Psoas muscle (tissue), 8 donors: ENCODE results near the gene ACOT6. TPM values are rescaled to one million over a fixed set of nuclear protein-coding genes. Genes with fewer than 3 reads are reported as not detected.

Experiments
- ATAC-seq, 4 donors: fragments of 200-7000 bp; cut with Tn5 transposase; one replicate each; pipeline ENCODE4 v1.9.1; 2020; ENCODE audit warnings: moderate library complexity in 3 of 4, mild to moderate bottlenecking in 2 of 4
- DNase-seq, 2 donors: peaks; one replicate each; pipeline ENCODE4 v3.0.0-alpha.2; 2020
- H3K27ac ChIP-seq: fragments of 200-600 bp; one replicate; pipeline ENCODE4 v1.8.0; 2022
- H3K27me3 ChIP-seq, 3 donors: fragments of 200-600 bp in 1 of 3; one replicate each; pipeline versions ENCODE4 v1.6.1 to v1.8.0; 2013 to 2022; ENCODE audit warnings: low read length in 2 of 3, mild to moderate bottlenecking in 2 of 3, moderate library complexity in 1 of 3; ENCODE audit not compliant: insufficient read depth in 3 of 3
- H3K36me3 ChIP-seq, 2 donors: fragments of 200-600 bp in 1 of 2; one replicate each; pipeline versions ENCODE4 v1.6.1 to v1.8.0; 2013 to 2022; ENCODE audit warnings: low read depth in 1 of 2, mild to moderate bottlenecking in 1 of 2, moderate library complexity in 1 of 2; ENCODE audit not compliant: insufficient read depth in 1 of 2
- H3K4me1 ChIP-seq: fragments of 200-600 bp; one replicate; pipeline ENCODE4 v1.8.0; 2022
- H3K4me3 ChIP-seq: fragments of 200-600 bp; one replicate; pipeline ENCODE4 v1.8.0; 2022; ENCODE audit warnings: mild to moderate bottlenecking
- H3K9me3 ChIP-seq: fragments of 200-600 bp; one replicate; pipeline ENCODE4 v1.8.0; 2022
- CTCF ChIP-seq: fragments of 200-600 bp; IDR thresholded peaks from one replicate; pipeline ENCODE4 v1.8.0; 2022; ENCODE audit warnings: antibody characterized with exemption
- WGBS, 3 donors: extraction: QIAGEN DNeasy Blood & Tissue Kit; methylation state at CpG; one replicate each; pipeline versions ENCODE4 v1.1.6 to v1.1.7; 2013; 5-methylcytosine and 5-hydroxymethylcytosine counted together
- intact Hi-C, 2 donors: fragments of 100-400 bp; cut with DNase I; formaldehyde crosslinking; loops; one replicate each; pipeline versions ENCODE4 v1.11.0 to v1.14.2; 2022
- polyA plus RNA-seq, 3 donors: library from polyadenylated mRNA; stranded (reverse); fragments of 200-250 nt; gene quantifications; one replicate each; pipeline ENCODE4 v1.2.3, GENCODE V29; 2013
- total RNA-seq, 4 donors: library from RNA; stranded (reverse); fragmentation: NEBNext Ultra II Directional in 2 of 4; extraction: Animal tissue kit (Norgen Biotek cat#: 25700) in 2 of 4; gene quantifications; one replicate each; pipeline versions ENCODE4 v1.2.1 to v1.2.4, GENCODE V29; 2021 to 2023
- donor health status: healthy with polysubstance abuse.
- donor health status: DM: no; HTN: no; CAD: no; lungs with moderate emphysema.
- donor health status: Bipolar disorder and iron deficiency.
- donor health status: healthy.
- donor health status: DM: yes; HTN: yes; CAD: no.
- donor health status: DM: no; HTN: no; CAD: no.
- donor health status: DM: no; HTN: no; CAD: no.
- donor health status: DM: yes; HTN: yes; CAD: no.

ACOT6 gene
- total and polyA plus RNA-seq, 7 donors = not detected

- H3K4me1 ChIP-seq = no peaks in the 10 kb centered on the region
- ATAC-seq (no peak), DNase-seq (no peak)
- H3K27me3 ChIP-seq = no peaks in the 10 kb centered on the region
- H3K27ac ChIP-seq = no peak overlapping the region
- no peak for TF ChIP-seq CTCF
- WGBS, 3 donors = 89 to 93% (median 92%) methylated on average over 1 of the region's 1 CpG
- no peak overlapping the region for H3K4me3 ChIP-seq
- H3K36me3 ChIP-seq = no peaks in the 10 kb centered on the region
- intact Hi-C loops = no loop called here
- no peaks in the 10 kb centered on the region for H3K9me3 ChIP-seq
Measured at GRCh38 chr14:73607241-73607640, 5.1 kb upstream of the ACOT6 start.

GRCh38 chr14:73610687-73611086 is 1.6 kb upstream of the ACOT6 start:
- no peak overlapping the region for H3K4me3 ChIP-seq
- WGBS, 3 donors = 18 to 48% (median 30%) methylated on average over 2 of the region's 2 CpGs
- intact Hi-C loops = loop anchor here in 1 of 2 donors (5.0 kb wide), 2 partner anchors 43 to 118 kb away; partner anchors contain the start of genes ACOT2 and RIOX1
- H3K9me3 ChIP-seq = no peaks in the 10 kb centered on the region
- ATAC-seq (no peak), DNase-seq (no peak)
- no peaks in the 10 kb centered on the region for H3K36me3 ChIP-seq
- no peak overlapping the region for H3K27ac ChIP-seq
- no peaks in the 10 kb centered on the region for H3K27me3 ChIP-seq
- H3K4me1 ChIP-seq = no peaks in the 10 kb centered on the region
- TF ChIP-seq CTCF = no peak

GRCh38 chr14:73613046-73613383 is 698 bp downstream of the ACOT6 start:
- no peaks in the 10 kb centered on the region for H3K36me3 ChIP-seq
- H3K4me3 ChIP-seq = peak overlapping the region; percentile 86
- no peaks in the 10 kb centered on the region for H3K9me3 ChIP-seq
- H3K27ac ChIP-seq = peak overlapping the region; percentile 82
- no peak for TF ChIP-seq CTCF
- intact Hi-C loops = loop anchor here in 1 of 2 donors (5.0 kb wide), 2 partner anchors 46 to 121 kb away; partner anchors contain the start of genes ACOT2 and RIOX1
- ATAC-seq (peak in 3 of 4 donors; percentile 19 to 30 (median 30)), DNase-seq (no peak)
- 9 to 16% (median 13%) methylated on average over 13 of the region's 13 CpGs for WGBS, 3 donors
- no peaks in the 10 kb centered on the region for H3K4me1 ChIP-seq
- H3K27me3 ChIP-seq = no peaks in the 10 kb centered on the region

GRCh38 chr14:73613419-73613963 is 1.2 kb downstream of the ACOT6 start:
- Histone ChIP-seq H3K27ac (peak overlapping the region; percentile 82), H3K36me3 (no peaks in the 10 kb centered on the region), H3K9me3 (no peaks in the 10 kb centered on the region), H3K27me3 (no peaks in the 10 kb centered on the region), H3K4me3 (peak overlapping the region; percentile 86), H3K4me1 (no peaks in the 10 kb centered on the region)
- no peak for TF ChIP-seq CTCF
- no peak for DNase-seq
- whole genome bisulfite sequencing, 3 donors = 89 to 95% (median 91%) methylated on average over 3 of the region's 3 CpGs
- ATAC-seq = no peak
- intact Hi-C loops = loop anchor here in 1 of 2 donors (5.0 kb wide), 2 partner anchors 46 to 121 kb away; partner anchors contain the start of genes ACOT2 and RIOX1

GRCh38 chr14:73616831-73617230 is 4.5 kb downstream of the ACOT6 start:
- WGBS, 3 donors = 77 to 84% (median 80%) methylated on average over 4 of the region's 4 CpGs
- Histone ChIP-seq H3K9me3 (no peaks in the 10 kb centered on the region), H3K27ac (no peak overlapping the region), H3K36me3 (no peaks in the 10 kb centered on the region), H3K4me1 (no peaks in the 10 kb centered on the region), H3K27me3 (no peaks in the 10 kb centered on the region), H3K4me3 (no peak overlapping the region)
- intact Hi-C loops = no loop called here
- ATAC-seq = no peak
- DNase-seq = no peak
- TF ChIP-seq CTCF = no peak
